PC-3 (cell line): Measurements from ENCODE around the gene C6orf52. TPM values are rescaled to one million over a fixed set of nuclear protein-coding genes. Genes with fewer than 3 reads are reported as not detected.

Experiments used
- ATAC-seq: fragments of 200-7000 bp; cut with Tn5 transposase; 2 replicates; pipeline ENCODE4 v1.9.1; 2020; ENCODE audit warnings: mild to moderate bottlenecking, moderate library complexity
- Bru-seq: library from RNA; stranded (reverse); fragments of 400-500 nt; gene quantifications from one replicate; lab custom pipeline; 2021; lab: Mats Ljungman, UMichigan
- BruChase-seq, 2 experiments: library from RNA; stranded (reverse); fragments of 400-500 nt; gene quantifications; one replicate each; lab custom pipeline; 2021; lab: Mats Ljungman, UMichigan
- BruUV-seq: library from RNA; stranded (reverse); fragments of 400-500 nt; replicated peaks from 2 replicates; lab custom pipeline; 2021; lab: Mats Ljungman, UMichigan
- CTCF ChIA-PET: fragments of 300-600 bp; sonication (Branson Sonifier 250); formaldehyde crosslinking; loops from one replicate; lab custom pipeline; 2022; ENCODE audit warnings: antibody characterized with exemption; lab: Charles Lee
- POLR2A ChIA-PET: fragments of 300-600 bp; sonication (Branson Sonifier 250); formaldehyde crosslinking; loops from one replicate; lab custom pipeline; 2022; ENCODE audit warnings: antibody characterized with exemption; ENCODE audit not compliant: unreplicated experiment; lab: Charles Lee
- DNase-seq: peaks from one replicate; pipeline ENCODE4 v3.0.0-alpha.2; 2015
- H2AFZ ChIP-seq: fragments of 300-600 bp; sonication (generic); 2 replicates; pipeline ENCODE4 v1.6.0; 2016; ENCODE audit warnings: antibody characterized with exemption, low read length
- H3F3A ChIP-seq: fragments of 300-600 bp; sonication (generic); one replicate; pipeline ENCODE4 v1.6.0; 2017; ENCODE audit warnings: antibody characterized with exemption, low read length, control low read depth, mild to moderate bottlenecking; ENCODE audit not compliant: unreplicated experiment
- H3K27ac ChIP-seq: fragments of 300-600 bp; sonication (generic); 2 replicates; pipeline ENCODE4 v1.5.1; 2016; ENCODE audit warnings: mild to moderate bottlenecking, low read length
- H3K27me3 ChIP-seq: fragments of 300-600 bp; sonication (generic); 2 replicates; pipeline ENCODE4 v1.6.1; 2016; ENCODE audit warnings: low read length, mixed read lengths
- H3K36me3 ChIP-seq: fragments of 300-600 bp; sonication (generic); 2 replicates; pipeline ENCODE4 v1.6.1; 2016; ENCODE audit warnings: low read depth, mixed run types, low read length, mixed read lengths
- H3K4me1 ChIP-seq: fragments of 300-600 bp; sonication (generic); 2 replicates; pipeline ENCODE4 v1.5.1; 2016; ENCODE audit warnings: low read length; ENCODE audit not compliant: insufficient read depth
- H3K4me2 ChIP-seq: fragments of 300-600 bp; sonication (generic); 2 replicates; pipeline ENCODE4 v1.6.0; 2016; ENCODE audit warnings: low read length
- H3K4me3 ChIP-seq: fragments of 300-600 bp; sonication (generic); 2 replicates; pipeline ENCODE4 v1.5.1; 2016; ENCODE audit warnings: mild to moderate bottlenecking, low read length, mixed read lengths
- H3K79me2 ChIP-seq: fragments of 300-600 bp; sonication (generic); 2 replicates; pipeline ENCODE4 v1.6.1; 2017; ENCODE audit warnings: low read length, mixed read lengths
- H3K9ac ChIP-seq: fragments of 300-600 bp; sonication (generic); 2 replicates; pipeline ENCODE4 v1.6.0; 2016; ENCODE audit warnings: mild to moderate bottlenecking, low read length
- H3K9me2 ChIP-seq: fragments of 300-600 bp; sonication (generic); replicated peaks from 2 replicates; pipeline ENCODE4 v1.6.1; 2016; ENCODE audit warnings: mixed run types, low read length, mixed read lengths
- H3K9me3 ChIP-seq: fragments of 300-600 bp; sonication (generic); 2 replicates; pipeline ENCODE4 v1.6.1; 2016; ENCODE audit warnings: low read length, mixed read lengths
- H4K20me1 ChIP-seq: fragments of 300-600 bp; sonication (generic); 2 replicates; pipeline ENCODE4 v1.6.1; 2016; ENCODE audit warnings: low read length, mixed read lengths
- EZH2 ChIP-seq: fragments of 300-600 bp; sonication (generic); IDR thresholded peaks from one replicate; pipeline ENCODE4 v1.6.1; 2017; ENCODE audit warnings: antibody characterized with exemption, mild to moderate bottlenecking, low read length; ENCODE audit not compliant: unreplicated experiment
- EZH2phosphoT487 ChIP-seq: fragments of 300-600 bp; sonication (generic); IDR thresholded peaks from 2 replicates; pipeline ENCODE4 v1.6.1; 2018; ENCODE audit warnings: mild to moderate bottlenecking, antibody characterized with exemption, low read length, borderline replicate concordance
- intact Hi-C: fragments of 100-400 bp; cut with micrococcal nuclease; formaldehyde crosslinking; loops from 2 replicates; pipeline ENCODE4 v1.9.0; 2023
- long read RNA-seq: library from polyadenylated mRNA; unstranded; transcript quantifications from one replicate; pipeline ENCODE4 v2.0.0, GENCODE V29; 2021; ENCODE audit not compliant: unreplicated experiment
- total RNA-seq: library from RNA; depleted of rRNA; stranded (reverse); fragments of >200 nt; gene quantifications from 2 replicates; pipeline ENCODE4 v1.2.3, GENCODE V29; 2014; rRNA removed
- TF ChIP-seq, protein P1 (sequence below): fragments of 300-600 bp; sonication (generic); conservative IDR thresholded peaks from 2 replicates; pipeline ENCODE4 v1.5.1; 2017; ENCODE audit warnings: antibody characterized with exemption, low read depth, mild to moderate bottlenecking, low read length

The C6orf52 gene
- 0.80 TPM in 1 of 2 replicates, not detected in the other for total RNA-seq
- Bru-seq, nascent RNA = percentile 57 among the genes with signal in this experiment
- percentile 41 among the genes with signal in this experiment for BruChase-seq, experiment 1, labeled RNA remaining after a 6-hour chase
- BruChase-seq, experiment 2, labeled RNA remaining after a 2-hour chase = percentile 46 among the genes with signal in this experiment
- long read RNA-seq, partial matches to known transcripts = 0 of 9 reads
- long read RNA-seq, other reads (novel, unspliced or antisense) = 7 of 9 reads

DNA sequence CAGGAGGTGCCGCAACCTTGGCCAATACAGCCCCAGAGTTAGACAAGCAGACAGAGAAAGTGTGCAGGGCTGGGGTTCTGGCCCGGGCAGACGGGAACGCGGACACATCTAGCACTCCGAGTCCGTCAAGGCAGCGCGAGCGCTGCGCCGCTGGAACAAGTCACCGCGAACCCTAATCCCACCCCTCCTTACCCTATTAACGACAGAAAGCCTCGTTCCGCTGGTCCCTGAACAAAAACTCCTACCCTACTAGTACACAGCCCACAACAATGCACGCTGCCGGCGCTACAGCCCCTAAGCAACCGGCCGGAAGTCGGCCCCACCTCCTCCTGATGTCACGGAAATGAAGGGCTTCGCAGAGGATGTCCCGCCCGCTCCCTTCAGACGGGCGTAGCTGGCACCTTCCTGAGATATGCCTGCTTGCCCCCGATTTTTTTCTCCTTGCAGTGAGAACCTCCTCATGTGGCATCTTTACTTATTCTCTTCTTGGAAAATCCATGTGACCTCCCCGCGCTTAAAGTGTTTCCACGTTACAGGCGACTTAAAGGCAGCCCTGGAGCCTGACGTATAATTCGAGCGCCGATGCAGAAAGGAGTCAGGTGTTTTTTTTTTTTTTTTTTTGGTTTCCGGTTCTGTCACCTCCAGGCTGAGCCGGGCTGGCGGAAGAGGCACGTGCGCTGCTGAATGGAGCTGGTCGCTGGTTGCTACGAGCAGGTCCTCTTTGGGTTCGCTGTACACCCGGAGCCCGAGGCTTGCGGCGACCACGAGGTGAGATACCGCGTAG is at the start of gene C6orf52, which contains the start of gene PAK1IP1:
Gene C6orf52, minus strand, starts transcription at position 315 of the 784 bp plus-strand sequence. CDS start 7,066 bp downstream, outside the sequence.
Gene PAK1IP1, plus strand, starts transcription at position 671 of the 784 bp plus-strand sequence. Its CDS starts 14 bp downstream, at position 685.
- H3K27me3 ChIP-seq = no peaks in the 10 kb centered on the region
- peaks cover 62% of the 10 kb centered on the region for H3K79me2 ChIP-seq
- BruUV-seq = TSS peak; percentile 81
- ATAC-seq = peak; percentile 96
- ChIA-PET POLR2A (interaction anchor here (0.6 to 0.9 kb wide), 3 partner anchors 28 to 99 kb away, joined by 6 to 8 read pairs (median 8); partner anchors contain the start of gene TMEM14C), CTCF (interaction anchor here (0.6 to 1.1 kb wide), 4 partner anchors 28 to 229 kb away, joined by 3 to 11 read pairs (median 8); partner anchors contain the start of gene TMEM14C)
- H3K9ac ChIP-seq = peak within 1 kb of the TSS; percentile 95
- H3K4me1 ChIP-seq = peaks cover 19% of the 10 kb centered on the region
- peak within 1 kb of the TSS; percentile 84 for H2AFZ ChIP-seq
- H3K27ac ChIP-seq = peak within 1 kb of the TSS; percentile 94
- no peaks in the 10 kb centered on the region for H4K20me1 ChIP-seq
- no peaks in the 10 kb centered on the region for H3F3A ChIP-seq
- no peaks in the 10 kb centered on the region for H3K9me2 ChIP-seq
- H3K4me3 ChIP-seq = peak within 1 kb of the TSS; percentile 98
- TF ChIP-seq, protein P1, sequence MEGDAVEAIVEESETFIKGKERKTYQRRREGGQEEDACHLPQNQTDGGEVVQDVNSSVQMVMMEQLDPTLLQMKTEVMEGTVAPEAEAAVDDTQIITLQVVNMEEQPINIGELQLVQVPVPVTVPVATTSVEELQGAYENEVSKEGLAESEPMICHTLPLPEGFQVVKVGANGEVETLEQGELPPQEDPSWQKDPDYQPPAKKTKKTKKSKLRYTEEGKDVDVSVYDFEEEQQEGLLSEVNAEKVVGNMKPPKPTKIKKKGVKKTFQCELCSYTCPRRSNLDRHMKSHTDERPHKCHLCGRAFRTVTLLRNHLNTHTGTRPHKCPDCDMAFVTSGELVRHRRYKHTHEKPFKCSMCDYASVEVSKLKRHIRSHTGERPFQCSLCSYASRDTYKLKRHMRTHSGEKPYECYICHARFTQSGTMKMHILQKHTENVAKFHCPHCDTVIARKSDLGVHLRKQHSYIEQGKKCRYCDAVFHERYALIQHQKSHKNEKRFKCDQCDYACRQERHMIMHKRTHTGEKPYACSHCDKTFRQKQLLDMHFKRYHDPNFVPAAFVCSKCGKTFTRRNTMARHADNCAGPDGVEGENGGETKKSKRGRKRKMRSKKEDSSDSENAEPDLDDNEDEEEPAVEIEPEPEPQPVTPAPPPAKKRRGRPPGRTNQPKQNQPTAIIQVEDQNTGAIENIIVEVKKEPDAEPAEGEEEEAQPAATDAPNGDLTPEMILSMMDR = no peak
- TF ChIP-seq EZH2phosphoT487 = no peak
- TF ChIP-seq EZH2 = no peak
- peak within 1 kb of the TSS; percentile 92 for H3K4me2 ChIP-seq
- intact Hi-C loops = loop anchor here (1.0 to 5.0 kb wide), 7 partner anchors 28 to 184 kb away; partner anchors contain the start of genes TMEM14B and TMEM14C
- H3K9me3 ChIP-seq = no peaks in the 10 kb centered on the region
- DNase-seq = peak; percentile 91
- H3K36me3 ChIP-seq = peaks cover 18% of the 10 kb centered on the region; the same call in 1 of the 2 replicates

DNA sequence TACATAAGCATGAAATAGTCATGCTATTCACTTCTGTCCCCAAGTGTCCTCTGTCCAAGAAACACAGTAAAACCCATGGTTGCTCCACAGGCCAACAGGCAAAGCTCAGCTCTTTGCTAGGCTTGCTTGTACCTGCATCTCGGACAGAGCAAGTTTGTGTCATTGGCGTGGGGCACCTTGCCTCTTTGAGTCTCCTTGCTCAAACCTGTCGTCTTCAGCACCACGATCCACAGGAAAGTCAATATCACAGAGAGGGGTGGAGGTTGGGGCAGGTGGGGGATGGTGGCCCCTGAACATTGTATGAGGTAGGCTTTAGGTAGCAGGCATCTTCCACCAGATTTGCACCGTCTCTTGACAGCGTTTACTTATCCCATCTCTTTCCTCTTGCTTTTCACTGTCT is 49.1 kb upstream of the C6orf52 start:
- H2AFZ ChIP-seq = no peak overlapping the region
- no peaks in the 10 kb centered on the region for H3K9me3 ChIP-seq

More for the DNA sequence above, 49.1 kb upstream of the C6orf52 start:
- ATAC-seq = no peak
- CTCF ChIA-PET = no interaction called here
- DNase-seq = no peak
- H3F3A ChIP-seq = no peaks in the 10 kb centered on the region
- TF ChIP-seq, protein P1 = no peak
- TF ChIP-seq EZH2 (no peak), EZH2phosphoT487 (no peak)
- H3K4me1 ChIP-seq = peaks cover 12% of the 10 kb centered on the region
- H3K36me3 ChIP-seq = no peaks in the 10 kb centered on the region
- no peaks in the 10 kb centered on the region for H3K9me2 ChIP-seq
- BruUV-seq = no TSS peak
- H3K9ac ChIP-seq = no peak overlapping the region
- H3K4me3 ChIP-seq = no peak overlapping the region
- intact Hi-C loops = no loop called here
- peaks cover 10% of the 10 kb centered on the region for H3K79me2 ChIP-seq
- H4K20me1 ChIP-seq = no peaks in the 10 kb centered on the region
- POLR2A ChIA-PET = no interaction called here
- no peak overlapping the region for H3K4me2 ChIP-seq
- H3K27me3 ChIP-seq = no peaks in the 10 kb centered on the region
- no peak overlapping the region for H3K27ac ChIP-seq
